Measurements from ENCODE around the gene WDR93. TPM values are rescaled to one million over a fixed set of nuclear protein-coding genes. Genes with fewer than 3 reads are reported as not detected.

The WDR93 gene
- total RNA-seq = not detected
- under 1 TPM in 2 of 3 donors, not detected in 1; 0.09 to 0.11 TPM for polyA plus RNA-seq
- long read RNA-seq, donor 1 = 0 reads
- long read RNA-seq, donor 2 = 0 reads

DNA sequence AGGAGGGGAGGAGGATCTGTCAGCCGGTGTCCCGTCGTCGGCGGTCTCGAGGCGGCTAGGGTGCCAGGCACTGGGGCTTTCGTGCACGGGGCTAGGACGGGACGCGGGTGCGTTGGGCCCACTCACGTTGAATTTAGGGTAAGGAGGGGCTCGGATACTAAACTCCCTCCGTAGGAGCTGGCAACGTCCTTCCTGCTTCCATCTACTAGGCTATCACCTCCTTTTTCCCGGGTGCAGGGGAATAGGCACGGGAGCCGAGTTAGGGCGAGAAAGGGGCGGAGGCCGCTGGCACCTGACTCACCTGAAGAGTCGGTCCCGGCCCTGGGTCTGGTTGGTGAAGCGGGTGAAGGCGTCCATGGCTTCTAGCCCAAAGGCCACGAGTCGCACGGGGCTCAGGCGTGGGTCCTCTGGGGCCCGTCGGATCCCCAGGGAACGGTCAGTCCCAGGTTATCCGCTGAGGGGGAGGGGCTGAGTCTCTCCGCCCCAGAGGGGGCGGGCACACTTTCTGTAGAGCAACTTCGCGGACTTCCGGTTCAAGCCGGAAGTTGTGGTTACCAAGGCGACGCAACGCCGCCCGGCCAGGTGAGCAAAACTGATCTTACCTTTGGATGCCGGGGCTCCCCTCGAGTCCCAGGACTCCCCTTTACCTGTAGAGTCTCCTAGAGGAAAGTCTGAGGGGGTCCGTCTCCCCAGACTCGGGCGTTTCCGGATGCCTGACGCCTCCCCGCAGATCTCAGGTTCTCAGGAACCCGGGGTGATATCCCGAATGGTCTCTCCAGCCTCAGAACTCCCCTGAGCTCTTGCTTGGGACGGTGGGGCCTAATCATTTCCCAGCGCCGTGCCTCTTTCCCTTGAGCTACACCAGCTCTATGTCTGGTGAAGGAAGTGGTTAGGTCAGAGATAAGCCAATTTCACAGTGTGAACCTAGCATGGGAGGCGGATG, at the start of gene WDR93, which contains the start of gene PEX11A:
WDR93 (plus strand) TSS at position 536 of the 943 bp plus-strand sequence. CDS start 10,936 bp downstream, outside the sequence.
PEX11A (minus strand) TSS at position 479 of the 943 bp plus-strand sequence; CDS start at position 357, 122 bp downstream.
- H3K27ac ChIP-seq = peak within 1 kb of the TSS in 6 of 8 donors; percentile 16 to 75 (median 62)
- peak; percentile 93 for DNase-seq
- intact Hi-C loops (cut with DNase I; ENCODE audit: low total_unique reads) = no loop called here
- 1 to 3% (median 2%) methylated on average over 43 to 60 of the region's 60 CpGs for WGBS, 5 donors
- H3K4me3 ChIP-seq = peak within 1 kb of the TSS; percentile 57 to 97 (median 81)
- TF ChIP-seq POLR2AphosphoS5 (IDR thresholded peaks at IDR 0.05) (peak; percentile 41 to 81 (median 77)), POLR2A (IDR thresholded peaks at IDR 0.05) (no peak)
- TF ChIP-seq, protein P1, sequence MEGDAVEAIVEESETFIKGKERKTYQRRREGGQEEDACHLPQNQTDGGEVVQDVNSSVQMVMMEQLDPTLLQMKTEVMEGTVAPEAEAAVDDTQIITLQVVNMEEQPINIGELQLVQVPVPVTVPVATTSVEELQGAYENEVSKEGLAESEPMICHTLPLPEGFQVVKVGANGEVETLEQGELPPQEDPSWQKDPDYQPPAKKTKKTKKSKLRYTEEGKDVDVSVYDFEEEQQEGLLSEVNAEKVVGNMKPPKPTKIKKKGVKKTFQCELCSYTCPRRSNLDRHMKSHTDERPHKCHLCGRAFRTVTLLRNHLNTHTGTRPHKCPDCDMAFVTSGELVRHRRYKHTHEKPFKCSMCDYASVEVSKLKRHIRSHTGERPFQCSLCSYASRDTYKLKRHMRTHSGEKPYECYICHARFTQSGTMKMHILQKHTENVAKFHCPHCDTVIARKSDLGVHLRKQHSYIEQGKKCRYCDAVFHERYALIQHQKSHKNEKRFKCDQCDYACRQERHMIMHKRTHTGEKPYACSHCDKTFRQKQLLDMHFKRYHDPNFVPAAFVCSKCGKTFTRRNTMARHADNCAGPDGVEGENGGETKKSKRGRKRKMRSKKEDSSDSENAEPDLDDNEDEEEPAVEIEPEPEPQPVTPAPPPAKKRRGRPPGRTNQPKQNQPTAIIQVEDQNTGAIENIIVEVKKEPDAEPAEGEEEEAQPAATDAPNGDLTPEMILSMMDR (IDR thresholded peaks at IDR 0.05 in 8 of 11, conservative IDR thresholded peaks at IDR 0.05 in 3 of 11) = no peak
- H3K27me3 ChIP-seq (replicated peaks in 1 of 7) = no peaks in the 10 kb centered on the region
- peaks cover 0 to 19% (median 14%) of the 10 kb centered on the region in 6 donors for H3K4me1 ChIP-seq
- no peaks in the 10 kb centered on the region for H3K9me3 ChIP-seq
- peaks cover 0 to 9% (median 0%) of the 10 kb centered on the region in 6 donors for H3K36me3 ChIP-seq

DNA sequence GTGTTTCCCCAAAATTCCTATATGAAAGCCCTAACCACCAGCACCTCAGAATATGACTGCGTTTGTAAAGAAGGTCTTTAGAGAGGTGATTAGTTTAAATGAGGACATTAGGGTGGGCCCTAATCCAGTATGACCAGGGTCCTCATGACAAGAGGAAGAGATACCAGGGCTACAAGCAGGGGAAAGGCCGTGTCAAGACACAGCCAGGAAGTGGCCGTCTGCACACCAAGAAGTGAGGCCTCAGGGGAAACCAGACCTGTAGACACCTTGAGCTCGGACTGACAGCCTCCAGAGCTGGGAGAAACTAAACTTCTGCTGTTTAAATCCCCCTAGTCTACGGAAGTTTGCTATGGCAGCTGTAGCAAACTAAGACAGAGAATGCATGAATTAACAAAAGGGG, 49.6 kb upstream of the WDR93 start:
- no peak for TF ChIP-seq POLR2A (IDR thresholded peaks at IDR 0.05)
- TF ChIP-seq, protein P1 (IDR thresholded peaks at IDR 0.05 in 8 of 11, conservative IDR thresholded peaks at IDR 0.05 in 3 of 11) = no peak
- no peak for TF ChIP-seq POLR2AphosphoS5 (IDR thresholded peaks at IDR 0.05)
- intact Hi-C loops (cut with DNase I; ENCODE audit: low total_unique reads) = no loop called here
- no peak for DNase-seq
- H3K27ac ChIP-seq = no peak overlapping the region
- no peaks in the 10 kb centered on the region for H3K27me3 ChIP-seq (replicated peaks in 1 of 7)
- H3K4me3 ChIP-seq = no peak overlapping the region
- no peaks in the 10 kb centered on the region for H3K4me1 ChIP-seq
- H3K36me3 ChIP-seq = no peaks in the 10 kb centered on the region
- H3K9me3 ChIP-seq = no peaks in the 10 kb centered on the region
- whole genome bisulfite sequencing, 5 donors = 58 to 73% (median 64%) methylated on average over 5 of the region's 5 CpGs

- WGBS, 5 donors = 93 to 97% (median 96%) methylated on average over 9 to 16 of the region's 16 CpGs
- no peaks in the 10 kb centered on the region for H3K36me3 ChIP-seq
- no peak overlapping the region for H3K4me3 ChIP-seq
- DNase-seq = no peak
- peaks cover 0 to 2% (median 0%) of the 10 kb centered on the region in 6 donors for H3K4me1 ChIP-seq
- no peak for TF ChIP-seq POLR2AphosphoS5 (IDR thresholded peaks at IDR 0.05)
- TF ChIP-seq, protein P1 (IDR thresholded peaks at IDR 0.05 in 8 of 11, conservative IDR thresholded peaks at IDR 0.05 in 3 of 11) = no peak
- H3K27me3 ChIP-seq (replicated peaks in 1 of 7) = peaks cover 0 to 6% (median 0%) of the 10 kb centered on the region in 7 donors
- no peaks in the 10 kb centered on the region for H3K9me3 ChIP-seq
- no peak overlapping the region for H3K27ac ChIP-seq
- intact Hi-C loops (cut with DNase I; ENCODE audit: low total_unique reads) = no loop called here
These were observed 48.5 kb upstream of the WDR93 start for GRCh38 chr15:89642106-89642505.

- Histone ChIP-seq H3K9me3 (no peaks in the 10 kb centered on the region), H3K4me3 (no peak overlapping the region), H3K27me3 (replicated peaks in 1 of 7) (peaks cover 0 to 14% (median 0%) of the 10 kb centered on the region in 7 donors), H3K4me1 (peaks cover 0 to 5% (median 0%) of the 10 kb centered on the region in 6 donors), H3K36me3 (no peaks in the 10 kb centered on the region), H3K27ac (no peak overlapping the region)
- intact Hi-C loops (cut with DNase I; ENCODE audit: low total_unique reads) = no loop called here
- no peak for TF ChIP-seq POLR2AphosphoS5 (IDR thresholded peaks at IDR 0.05)
- TF ChIP-seq, protein P1 (IDR thresholded peaks at IDR 0.05 in 8 of 11, conservative IDR thresholded peaks at IDR 0.05 in 3 of 11) = no peak
- no peak for DNase-seq
- 88 to 96% (median 93%) methylated on average over 4 to 8 of the region's 8 CpGs for WGBS, 5 donors
These were observed 44.9 kb upstream of the WDR93 start for GRCh38 chr15:89645680-89646079.

Measured in spleen (tissue), 13 donors.